Endothelial cell of umbilical vein (primary cell): ENCODE results near the gene MAB21L2. TPM values are rescaled to one million over a fixed set of nuclear protein-coding genes. Genes with fewer than 3 reads are reported as not detected.

Source experiments
- BruUV-seq: library from RNA; stranded (reverse); fragments of 400-500 nt; replicated peaks from 2 replicates; lab custom pipeline; 2021; lab: Mats Ljungman, UMichigan
- CTCF ChIA-PET: fragments of 300-600, 350-600 bp; sonication (Branson Sonifier 250); formaldehyde crosslinking; loops from one replicate; lab custom pipeline; 2021; ENCODE audit warnings: antibody characterized with exemption, inconsistent platforms; lab: Charles Lee
- POLR2A ChIA-PET: fragments of 300-600, 350-600 bp; sonication (Branson Sonifier 250); formaldehyde crosslinking; loops from one replicate; lab custom pipeline; 2021; ENCODE audit warnings: antibody characterized with exemption, inconsistent platforms; lab: Charles Lee
- DNase-seq: peaks from one replicate; pipeline ENCODE4 v3.0.0-alpha.2; 2011; ENCODE audit warnings: low read depth, low spot score
- FAIRE-seq: peaks from 2 replicates; lab custom pipeline; 2011; peaks lifted over from hg19 to GRCh38; lab: Jason Lieb, UNC
- H2AFZ ChIP-seq: 2 replicates; pipeline ENCODE4 v1.6.0; 2012; ENCODE audit warnings: low read depth, low read length, control low read depth, inconsistent platforms
- H3K27ac ChIP-seq: 2 replicates; pipeline ENCODE4 v1.5.1; 2011; ENCODE audit warnings: low read depth, mild to moderate bottlenecking, control low read depth, low read length, moderate library complexity; ENCODE audit not compliant: insufficient read depth
- H3K27me3 ChIP-seq, 2 experiments: 2 replicates each; pipeline versions ENCODE4 v1.6.0 to v1.6.1; 2011; ENCODE audit warnings: low read length in 2 of 2, mixed read lengths in 1 of 2; ENCODE audit not compliant: control insufficient read depth in 2 of 2, insufficient read depth in 2 of 2
- H3K36me3 ChIP-seq, 2 experiments: 2 replicates in 1 of 2; 3 replicates in 1 of 2; pipeline ENCODE4 v1.5.1; 2011; ENCODE audit warnings: low read length in 2 of 2, mild to moderate bottlenecking in 1 of 2, moderate library complexity in 1 of 2; ENCODE audit not compliant: control insufficient read depth in 2 of 2, insufficient read depth in 2 of 2; ENCODE audit errors: extremely low read depth in 1 of 2
- H3K4me1 ChIP-seq: 3 replicates; pipeline ENCODE4 v1.5.1; 2011; ENCODE audit warnings: mild to moderate bottlenecking, low read length; ENCODE audit not compliant: control insufficient read depth, insufficient read depth; ENCODE audit errors: extremely low read depth
- H3K4me2 ChIP-seq: 2 replicates; pipeline ENCODE4 v1.6.1; 2011; ENCODE audit warnings: low read length, control low read depth, mixed read lengths; ENCODE audit not compliant: insufficient read depth
- H3K4me3 ChIP-seq, 3 experiments: fragments of 200-600 bp in 1 of 3; sonication (generic), shearing (Covaris generic) in 1 of 3; replicated peaks in 1 of 3; 2 replicates each; pipeline ENCODE4 v1.5.1; 2011 to 2016; ENCODE audit warnings: control low read depth in 3 of 3, low read length in 3 of 3, mild to moderate bottlenecking in 2 of 3, inconsistent platforms in 1 of 3, low read depth in 1 of 3, moderate library complexity in 1 of 3; ENCODE audit not compliant: insufficient read depth in 1 of 3
- H3K79me2 ChIP-seq: 2 replicates; pipeline ENCODE4 v1.6.0; 2012; ENCODE audit warnings: low read length, inconsistent platforms; ENCODE audit not compliant: control insufficient read depth, insufficient read depth
- H3K9ac ChIP-seq: replicated peaks from 2 replicates; pipeline ENCODE3; 2011; ENCODE audit warnings: low read length, control low read depth; ENCODE audit not compliant: insufficient read depth; ENCODE audit errors: extremely low read depth
- H3K9me1 ChIP-seq: replicated peaks from 3 replicates; pipeline ENCODE4 v1.6.0; 2011; ENCODE audit warnings: mild to moderate bottlenecking, low read length; ENCODE audit not compliant: control insufficient read depth, insufficient read depth; ENCODE audit errors: extremely low read depth
- H3K9me3 ChIP-seq: replicated peaks from 2 replicates; pipeline ENCODE4 v1.5.1; 2012; ENCODE audit warnings: low read length, inconsistent platforms; ENCODE audit not compliant: control insufficient read depth, insufficient read depth
- H4K20me1 ChIP-seq: replicated peaks from 2 replicates; pipeline ENCODE3; 2011; ENCODE audit warnings: mild to moderate bottlenecking, low read length; ENCODE audit not compliant: control insufficient read depth, insufficient read depth; ENCODE audit errors: extremely low read depth
- CTCF ChIP-seq, 2 donors: IDR thresholded peaks; 1 replicate in 1 of 2; 2 replicates in 1 of 2; pipeline ENCODE4 v1.5.1; 2011; ENCODE audit warnings: low read length in 2 of 2, mild to moderate bottlenecking in 2 of 2, moderate library complexity in 2 of 2, control low read depth in 1 of 2, inconsistent platforms in 1 of 2, low read depth in 1 of 2; ENCODE audit not compliant: insufficient read depth in 1 of 2; ENCODE audit errors: extremely low read depth in 1 of 2
- EZH2 ChIP-seq: IDR thresholded peaks from 2 replicates; pipeline ENCODE4 v1.6.1; 2012; ENCODE audit warnings: borderline replicate concordance, low read depth, mild to moderate bottlenecking, moderate library complexity, low read length, inconsistent platforms; ENCODE audit not compliant: severe bottlenecking
- FOS ChIP-seq: IDR thresholded peaks from 2 replicates; pipeline ENCODE4 v1.6.1; 2011; ENCODE audit warnings: mild to moderate bottlenecking, low read length, moderate library complexity, borderline replicate concordance; ENCODE audit not compliant: insufficient read depth
- GATA2 ChIP-seq: IDR thresholded peaks from 2 replicates; pipeline ENCODE4 v1.7.0; 2011; ENCODE audit warnings: low read depth, mild to moderate bottlenecking, moderate library complexity, mixed read lengths, low read length; ENCODE audit not compliant: insufficient read length, insufficient read depth
- JUN ChIP-seq: IDR thresholded peaks from 2 replicates; pipeline ENCODE4 v1.6.1; 2011; ENCODE audit warnings: borderline replicate concordance, low read depth; ENCODE audit not compliant: insufficient read length, insufficient read depth
- MAX ChIP-seq: IDR thresholded peaks from 2 replicates; pipeline ENCODE4 v1.6.1; 2011; ENCODE audit not compliant: insufficient read depth, insufficient read length
- MYC ChIP-seq: IDR thresholded peaks from one replicate; pipeline ENCODE4 v1.6.1; 2011; ENCODE audit warnings: mild to moderate bottlenecking, low read depth, low read length
- POLR2A ChIP-seq: IDR thresholded peaks from 2 replicates; pipeline ENCODE4 v1.6.1; 2012; ENCODE audit warnings: low read depth, mild to moderate bottlenecking, control low read depth, low read length
- POLR2AphosphoS5 ChIP-seq: IDR thresholded peaks from 2 replicates; pipeline ENCODE4 v1.6.1; 2012; ENCODE audit warnings: low read depth, mild to moderate bottlenecking, control low read depth, low read length, moderate library complexity; ENCODE audit not compliant: insufficient read depth
- dilution Hi-C: fragments of 300-500 bp; cut with MboI; formaldehyde crosslinking; loops from one replicate; pipeline ENCODE4 v1.15.0; 2019; ENCODE audit warnings: low sequenced_read_pairs; ENCODE audit not compliant: extremely low pct_ligation_motif_present
- intact Hi-C: fragments of 100-400 bp; cut with micrococcal nuclease; formaldehyde crosslinking; loops from one replicate; pipeline ENCODE4 v1.10.0; 2022
- polyA plus RNA-seq, 4 experiments: library from polyadenylated mRNA; depleted of rRNA in 3 of 4; stranded (reverse) in 3 of 4; unstranded in 1 of 4; fragments of >200 nt; gene quantifications; 2 replicates each; pipeline versions ENCODE4 v1.2.1 to v1.2.3, GENCODE V29; 2011 to 2012; ENCODE audit warnings: missing spikeins in 1 of 4
- total RNA-seq: library from RNA; stranded (reverse); gene quantifications from 2 replicates; pipeline ENCODE4 v1.2.3, GENCODE V29; 2021

The MAB21L2 gene
- total and polyA plus RNA-seq, 2 donors (not counting 3 experiments of a cell fraction or from before 2014, with no cell fraction given) = not detected

DNA sequence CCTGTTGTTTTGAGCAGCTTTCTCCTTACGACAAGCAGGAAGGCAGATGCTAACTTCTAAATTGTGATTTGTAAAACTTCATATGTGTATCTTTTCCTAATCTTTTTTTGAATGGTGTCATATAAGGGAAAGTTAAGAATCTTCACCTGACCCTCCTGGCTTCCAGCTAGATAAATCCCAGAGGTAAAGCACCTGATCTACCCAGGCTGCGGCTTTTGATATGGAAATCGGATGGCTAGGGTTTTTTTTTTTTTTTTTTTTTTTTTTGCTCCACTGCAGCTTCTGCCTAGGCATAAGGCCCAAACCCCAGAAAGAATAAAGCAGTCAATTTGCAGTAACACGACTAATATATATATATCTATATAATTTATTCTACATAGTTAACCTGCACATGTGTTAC lies 10.0 kb downstream of the MAB21L2 start:
- DNase-seq (no peak), FAIRE-seq (no peak)
- Histone ChIP-seq H3K36me3 (no peaks in the 10 kb centered on the region), H2AFZ (no peak overlapping the region), H3K27ac (no peak overlapping the region), H3K4me3 (no peak overlapping the region), H3K4me1 (no peaks in the 10 kb centered on the region), H3K4me2 (no peak overlapping the region), H3K9me3 (no peaks in the 10 kb centered on the region), H3K9ac (no peak overlapping the region), H4K20me1 (no peaks in the 10 kb centered on the region), H3K9me1 (no peaks in the 10 kb centered on the region), H3K79me2 (no peaks in the 10 kb centered on the region), H3K27me3 (no peaks in the 10 kb centered on the region)
- CTCF ChIA-PET = no interaction called here
- BruUV-seq = no TSS peak
- TF ChIP-seq MYC = no peak
- TF ChIP-seq FOS = no peak
- TF ChIP-seq POLR2AphosphoS5 = no peak
- no peak for TF ChIP-seq MAX
- no peak for TF ChIP-seq JUN
- TF ChIP-seq EZH2 = no peak
- TF ChIP-seq POLR2A = no peak
- TF ChIP-seq CTCF (IDR thresholded peaks at IDR 0.05; ENCODE audit: extremely low read depth in 1 of 2, insufficient read depth in 1 of 2, low read depth in 1 of 2, low read length in 2 of 2) = no peak
- no peak for TF ChIP-seq GATA2
- dilution Hi-C loops (no loop called here), intact Hi-C loops (loop anchor here (5.0 kb wide), 1 partner anchor 275 kb away; no protein-coding TSS in a partner anchor)
- POLR2A ChIA-PET = interaction anchor here (0.6 kb wide), 1 partner anchor 244 kb away, joined by 5 read pairs; no protein-coding TSS in a partner anchor
